BJ (cell line): ENCODE results near the gene TMEM40. TPM values are rescaled to one million over a fixed set of nuclear protein-coding genes. Genes with fewer than 3 reads are reported as not detected.

ENCODE experiments used
- CTCF ChIA-PET: fragments of 350-600 bp; formaldehyde crosslinking; extraction: SDS; loops from one replicate; lab custom pipeline; 2021; ENCODE audit warnings: antibody characterized with exemption, inconsistent platforms; lab: Yijun Ruan, JAX
- POLR2A ChIA-PET: fragments of 300-600 bp; sonication (Branson Sonifier 250); formaldehyde crosslinking; extraction: SDS; loops from one replicate; lab custom pipeline; 2021; ENCODE audit warnings: antibody characterized with exemption; lab: Charles Lee
- DNase-seq: peaks from one replicate; pipeline ENCODE4 v3.0.0-alpha.2; 2011; ENCODE audit warnings: low read depth
- H3K27me3 ChIP-seq: 2 replicates; pipeline ENCODE4 v1.6.0; 2011; ENCODE audit warnings: low read length; ENCODE audit not compliant: control insufficient read depth, insufficient read depth
- H3K36me3 ChIP-seq: 2 replicates; pipeline ENCODE4 v1.5.1; 2011; ENCODE audit warnings: low read length; ENCODE audit not compliant: control insufficient read depth, insufficient read depth
- H3K4me3 ChIP-seq: 2 replicates; pipeline ENCODE4 v1.5.1; 2011; ENCODE audit warnings: low read depth, mild to moderate bottlenecking, control low read depth, low read length
- polyA plus RNA-seq: library from polyadenylated mRNA; depleted of rRNA; stranded (reverse); fragments of >200 nt; gene quantifications from 2 replicates; pipeline ENCODE4 v1.2.3, GENCODE V29; 2011
- TF ChIP-seq, protein P1 (sequence below): IDR thresholded peaks from 2 replicates; pipeline ENCODE4 v1.5.1; 2011; ENCODE audit warnings: low read depth, mild to moderate bottlenecking, control low read depth, inconsistent platforms, low read length, moderate library complexity; ENCODE audit not compliant: insufficient read depth

TMEM40 gene
- polyA plus RNA-seq, 1 experiment: 0.52 TPM

DNA sequence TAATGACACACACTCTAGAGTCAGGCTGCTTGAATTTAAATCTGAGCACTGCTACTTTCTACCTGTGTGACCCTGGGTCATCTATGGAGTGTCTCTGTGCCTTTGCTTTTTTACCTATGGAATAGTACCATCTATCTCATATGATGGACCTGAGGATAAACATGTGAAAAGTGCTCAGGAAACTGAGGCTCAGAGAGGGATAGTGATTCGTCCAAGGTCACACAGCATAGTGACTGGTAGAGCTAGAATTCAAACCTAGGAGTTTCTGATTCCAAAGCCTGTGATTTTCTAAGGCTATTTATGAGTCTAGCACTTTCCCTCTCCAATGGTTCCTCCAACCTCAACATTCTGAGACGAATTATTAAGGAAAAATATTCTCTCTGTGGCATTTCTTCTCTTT lies 63.1 kb downstream of the TMEM40 start:
- ChIA-PET CTCF (interaction anchor here (0.9 to 2.0 kb wide), 2 partner anchors 10 to 22 kb away, joined by 3 to 6 read pairs; no protein-coding TSS in a partner anchor), POLR2A (no interaction called here)
- H3K36me3 ChIP-seq: no peaks in the 10 kb centered on the region
- DNase-seq: no peak
- no peak overlapping the region for H3K4me3 ChIP-seq
- TF ChIP-seq, protein P1, sequence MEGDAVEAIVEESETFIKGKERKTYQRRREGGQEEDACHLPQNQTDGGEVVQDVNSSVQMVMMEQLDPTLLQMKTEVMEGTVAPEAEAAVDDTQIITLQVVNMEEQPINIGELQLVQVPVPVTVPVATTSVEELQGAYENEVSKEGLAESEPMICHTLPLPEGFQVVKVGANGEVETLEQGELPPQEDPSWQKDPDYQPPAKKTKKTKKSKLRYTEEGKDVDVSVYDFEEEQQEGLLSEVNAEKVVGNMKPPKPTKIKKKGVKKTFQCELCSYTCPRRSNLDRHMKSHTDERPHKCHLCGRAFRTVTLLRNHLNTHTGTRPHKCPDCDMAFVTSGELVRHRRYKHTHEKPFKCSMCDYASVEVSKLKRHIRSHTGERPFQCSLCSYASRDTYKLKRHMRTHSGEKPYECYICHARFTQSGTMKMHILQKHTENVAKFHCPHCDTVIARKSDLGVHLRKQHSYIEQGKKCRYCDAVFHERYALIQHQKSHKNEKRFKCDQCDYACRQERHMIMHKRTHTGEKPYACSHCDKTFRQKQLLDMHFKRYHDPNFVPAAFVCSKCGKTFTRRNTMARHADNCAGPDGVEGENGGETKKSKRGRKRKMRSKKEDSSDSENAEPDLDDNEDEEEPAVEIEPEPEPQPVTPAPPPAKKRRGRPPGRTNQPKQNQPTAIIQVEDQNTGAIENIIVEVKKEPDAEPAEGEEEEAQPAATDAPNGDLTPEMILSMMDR: no peak
- H3K27me3 ChIP-seq: no peaks in the 10 kb centered on the region; the same call in 1 of the 2 replicates

DNA sequence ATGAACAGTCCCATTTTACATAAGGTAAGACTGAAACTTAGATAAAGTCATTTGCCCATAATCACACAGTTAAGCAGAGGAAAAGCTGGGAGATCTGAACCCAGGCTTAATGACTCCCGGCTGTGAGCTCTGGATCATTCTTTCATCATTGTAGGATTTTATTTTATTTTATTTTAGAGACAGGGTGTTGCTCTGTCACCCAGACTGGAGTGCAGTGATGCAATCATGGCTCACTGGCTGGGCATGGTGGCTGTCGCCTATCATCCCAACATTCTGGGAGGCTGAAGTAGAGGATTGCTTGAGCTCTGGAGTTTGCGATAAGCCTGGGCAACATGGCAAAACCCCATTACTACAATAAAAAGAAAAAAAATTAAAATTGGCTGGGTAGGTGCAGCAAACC lies 63.9 kb downstream of the TMEM40 start:
- H3K4me3 ChIP-seq: no peak overlapping the region
- no peaks in the 10 kb centered on the region for H3K36me3 ChIP-seq

DNA sequence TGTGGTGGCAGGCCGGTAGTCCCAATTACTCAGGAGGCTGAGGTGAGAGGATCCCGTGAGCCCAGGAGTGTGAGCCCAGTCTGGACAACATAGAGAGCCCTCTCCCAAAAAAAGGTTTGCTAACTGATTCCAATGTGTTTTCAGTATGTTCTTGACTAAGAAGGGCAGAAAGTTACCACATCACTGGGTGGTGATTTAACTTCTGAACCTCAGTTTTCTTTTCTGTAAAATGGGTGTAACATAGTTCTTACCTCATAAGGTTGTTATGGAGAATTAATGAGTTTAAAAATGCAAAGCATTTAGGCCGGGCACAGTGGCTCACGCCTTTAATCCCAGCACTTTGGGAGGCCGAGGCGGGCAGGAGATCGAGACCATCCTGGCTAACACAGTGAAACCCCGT lies 66.6 kb downstream of the TMEM40 start:
- no peaks in the 10 kb centered on the region for H3K27me3 ChIP-seq
- no peak for DNase-seq
- CTCF ChIA-PET: no interaction called here
- POLR2A ChIA-PET: no interaction called here
- no peak overlapping the region for H3K4me3 ChIP-seq
- no peaks in the 10 kb centered on the region for H3K36me3 ChIP-seq
- TF ChIP-seq, protein P1: no peak

More for the DNA sequence above, 63.9 kb downstream of the TMEM40 start:
- H3K27me3 ChIP-seq: no peaks in the 10 kb centered on the region
- TF ChIP-seq, protein P1: no peak
- CTCF ChIA-PET: interaction anchor here (1.0 to 2.0 kb wide), 4 partner anchors 11 to 18 kb away, joined by 4 to 6 read pairs (median 4); no protein-coding TSS in a partner anchor
- POLR2A ChIA-PET: no interaction called here
- no peak for DNase-seq

DNA sequence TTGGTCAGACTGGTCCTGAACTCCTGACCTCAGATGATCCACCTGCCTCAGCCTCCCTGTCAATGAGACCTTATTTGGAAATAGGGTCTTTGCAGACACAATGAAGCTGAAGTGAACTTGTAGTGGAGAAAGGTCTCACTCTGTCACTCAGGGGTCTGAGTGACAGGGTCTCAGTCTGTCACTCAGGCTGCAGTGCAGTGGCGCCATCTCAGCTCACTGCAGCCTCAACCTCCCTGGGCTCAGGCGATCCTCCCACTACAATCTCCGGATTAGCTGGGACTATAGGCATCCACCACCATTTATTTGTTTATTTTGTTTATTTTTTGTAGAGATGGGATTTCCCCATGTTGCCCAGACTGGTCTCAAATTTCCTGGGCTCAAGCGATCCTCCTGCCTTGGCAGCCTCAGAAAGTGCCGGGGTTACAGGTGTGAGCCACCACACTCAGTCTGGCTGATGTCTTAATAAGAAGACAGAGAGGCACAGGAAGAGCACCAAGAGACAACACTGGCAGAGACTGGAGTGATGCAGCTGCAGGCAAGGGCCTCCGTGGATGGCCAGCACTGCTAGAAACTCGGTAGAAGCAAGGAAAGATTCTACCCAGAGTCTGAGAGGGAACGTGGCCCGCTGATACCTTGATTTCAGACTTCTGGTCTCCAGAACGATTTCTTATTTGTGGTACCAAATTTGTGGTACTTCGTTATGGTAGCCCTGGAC lies 68.9 kb downstream of the TMEM40 start:
- ChIA-PET POLR2A (no interaction called here), CTCF (no interaction called here)
- TF ChIP-seq, protein P1: no peak
- H3K27me3 ChIP-seq: no peaks in the 10 kb centered on the region
- no peak for DNase-seq
- H3K36me3 ChIP-seq: no peaks in the 10 kb centered on the region
- H3K4me3 ChIP-seq: no peak overlapping the region

DNA sequence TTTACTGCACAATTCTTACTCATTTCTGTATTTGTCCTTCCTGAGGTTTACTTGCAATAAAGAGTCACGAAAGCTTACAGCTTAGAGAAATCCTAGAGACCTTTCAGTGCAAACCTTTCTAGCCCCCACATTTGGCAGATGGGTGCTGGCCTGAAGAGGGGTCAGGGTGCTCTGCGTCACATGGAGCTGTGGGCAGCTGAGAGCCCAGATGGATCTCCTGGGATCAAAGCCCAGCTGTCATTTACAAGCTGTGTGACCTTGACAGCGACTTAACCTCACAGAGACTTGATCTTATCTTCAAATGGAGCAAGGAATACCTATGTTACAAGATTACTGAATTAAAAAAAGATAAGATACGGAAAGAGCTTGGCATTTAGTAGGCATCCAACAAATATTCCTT lies 71.1 kb downstream of the TMEM40 start:
- TF ChIP-seq, protein P1: no peak
- CTCF ChIA-PET: interaction anchor here (1.5 kb wide), 1 partner anchor 18 kb away, joined by 8 read pairs; no protein-coding TSS in a partner anchor
- no peak overlapping the region for H3K4me3 ChIP-seq
- no peaks in the 10 kb centered on the region for H3K36me3 ChIP-seq
- POLR2A ChIA-PET: no interaction called here
- no peak for DNase-seq
- no peaks in the 10 kb centered on the region for H3K27me3 ChIP-seq
